Epithelial cell of proximal tubule (primary cell): ENCODE data around the gene CCDC112. TPM values are rescaled to one million over a fixed set of nuclear protein-coding genes. Genes with fewer than 3 reads are reported as not detected.

Experiments
- DNase-seq: peaks from one replicate; pipeline ENCODE4 v3.0.0-alpha.2; 2011; ENCODE audit warnings: low read depth
- H3K4me3 ChIP-seq: 2 replicates; pipeline ENCODE4 v1.5.1; 2011; ENCODE audit warnings: low read depth, mild to moderate bottlenecking, low read length
- CTCF ChIP-seq: conservative IDR thresholded peaks from 2 replicates; pipeline ENCODE4 v1.5.1; 2012; ENCODE audit warnings: low read depth, mild to moderate bottlenecking, low read length
- total RNA-seq: library from RNA; depleted of rRNA; stranded (reverse); fragments of >200 nt; gene quantifications from 2 replicates; pipeline ENCODE4 v1.2.3, GENCODE V29; 2015

The CCDC112 gene
- total RNA-seq, 1 donor from 2014 or later = 11.7 TPM

DNA sequence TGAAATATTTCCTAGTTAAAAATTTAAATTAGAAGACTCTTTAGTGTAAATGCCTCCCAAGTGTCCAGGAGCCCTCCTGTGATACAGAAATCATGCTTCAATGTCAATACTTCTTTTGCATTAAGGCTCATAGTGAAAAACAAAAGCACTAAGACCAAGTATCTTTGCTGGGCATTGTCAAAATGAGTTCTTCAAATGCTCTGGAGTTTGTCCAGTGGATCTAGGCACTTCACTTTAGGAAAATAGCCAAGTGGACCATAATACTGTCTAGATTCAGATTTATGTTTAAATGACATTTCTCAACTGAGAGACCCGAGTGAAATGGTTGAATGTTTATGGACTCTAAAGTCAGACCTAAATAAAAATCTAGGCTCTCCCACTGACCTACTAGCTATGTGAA lies 21.3 kb upstream of the CCDC112 start:
- H3K4me3 ChIP-seq = no peak overlapping the region
- TF ChIP-seq CTCF = no peak
- DNase-seq = no peak

DNA sequence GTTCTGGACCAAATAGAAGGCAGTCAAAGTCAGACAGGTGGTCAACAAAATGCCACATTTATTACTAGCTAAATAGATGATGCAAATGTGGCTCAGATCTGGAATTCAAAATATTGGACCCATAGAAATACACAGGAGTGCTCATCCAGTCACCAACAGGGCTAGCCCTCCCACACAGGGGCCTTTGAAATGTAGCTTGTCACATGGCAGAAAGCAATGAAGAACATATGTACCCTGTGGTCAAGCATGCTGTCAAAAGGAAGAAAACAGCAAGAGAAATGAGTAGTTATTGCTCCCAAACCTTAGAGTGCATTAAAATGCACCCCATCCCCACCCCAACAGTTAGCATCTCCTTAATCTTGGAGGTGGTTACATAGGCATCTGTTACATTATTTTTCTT lies 20.9 kb upstream of the CCDC112 start:
- no peak for TF ChIP-seq CTCF
- no peak overlapping the region for H3K4me3 ChIP-seq
- no peak for DNase-seq

- H3K4me3 ChIP-seq = no peak overlapping the region
- no peak for TF ChIP-seq CTCF
- no peak for DNase-seq
Observed at GRCh38 chr5:115313632-115314031, 17.2 kb upstream of the CCDC112 start.

DNA sequence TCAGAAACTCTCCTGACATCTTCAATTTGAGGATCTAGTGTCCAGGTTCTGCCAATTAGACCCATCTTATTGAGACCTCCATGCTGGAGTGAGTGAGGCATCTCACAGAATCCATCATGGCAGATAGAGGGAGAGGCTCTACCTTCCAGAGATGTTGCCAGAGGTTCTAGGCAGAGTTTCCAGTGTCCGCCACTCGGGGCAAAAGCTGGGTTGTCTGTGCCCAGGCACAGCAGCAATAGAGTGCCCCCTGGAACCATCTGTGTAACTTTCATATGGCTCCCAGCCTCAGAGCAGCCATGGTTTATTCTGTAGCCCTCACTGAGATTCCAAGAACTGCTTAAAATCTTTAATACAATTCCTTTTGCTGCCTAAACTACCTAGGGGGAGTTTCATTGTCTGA lies 16.6 kb upstream of the CCDC112 start:
- no peak for TF ChIP-seq CTCF
- DNase-seq = no peak
- no peak overlapping the region for H3K4me3 ChIP-seq

DNA sequence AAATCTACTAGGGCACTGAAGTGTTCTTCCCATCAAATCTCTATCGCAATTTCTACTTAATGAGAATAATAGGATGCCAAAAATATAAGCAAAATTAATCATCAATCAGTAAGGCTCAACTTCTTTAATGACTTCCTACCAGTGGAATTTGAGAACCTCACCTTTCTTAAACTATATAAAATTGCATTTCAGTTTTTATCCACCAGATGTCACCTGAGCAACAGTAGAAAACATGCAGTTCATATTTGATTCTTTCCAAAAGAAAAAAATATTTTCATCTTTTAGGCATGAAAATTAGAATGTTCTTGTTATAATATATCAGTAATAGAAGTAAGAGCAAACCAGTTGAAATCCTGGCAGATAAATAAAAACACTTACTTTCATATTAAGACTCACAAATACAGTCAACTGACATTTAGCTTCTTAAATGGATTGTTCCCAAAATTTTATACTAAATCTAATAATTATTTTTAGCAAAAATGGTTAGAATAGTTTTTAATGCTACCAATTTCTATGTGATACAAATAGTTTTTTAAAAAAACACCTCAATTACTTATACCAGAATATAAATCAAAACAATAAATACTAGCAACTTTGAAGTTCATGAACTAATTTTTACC lies 13.4 kb upstream of the CCDC112 start:
- no peak overlapping the region for H3K4me3 ChIP-seq
- peak; percentile 59 for TF ChIP-seq CTCF
- peak; percentile 19 for DNase-seq

DNA sequence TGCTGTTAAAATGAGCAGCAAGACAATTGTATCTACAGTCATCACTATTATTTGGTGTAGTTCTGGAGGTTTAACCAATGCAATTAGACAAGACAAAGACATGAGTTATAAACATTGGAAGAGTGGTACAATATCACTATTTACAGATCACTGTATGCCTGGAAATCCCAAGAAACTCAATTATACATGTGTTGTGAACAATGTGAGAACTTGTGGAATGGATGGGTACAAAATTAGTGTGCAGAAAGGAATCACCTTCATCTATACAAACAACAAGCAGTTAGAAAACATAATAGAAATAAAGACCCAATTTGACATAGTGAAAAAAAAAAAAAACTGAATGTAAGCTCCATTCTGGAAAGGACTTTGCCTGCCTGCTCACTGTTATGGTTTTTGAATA lies 12.4 kb upstream of the CCDC112 start:
- no peak for DNase-seq
- no peak for TF ChIP-seq CTCF

GRCh38 chr5:115306011-115306536 lies 9.6 kb upstream of the CCDC112 start:
- no peak for TF ChIP-seq CTCF
- no peak for DNase-seq

More for the DNA sequence above, 12.4 kb upstream of the CCDC112 start:
- no peak overlapping the region for H3K4me3 ChIP-seq

More at GRCh38 chr5:115306011-115306536, 9.6 kb upstream of the CCDC112 start:
- H3K4me3 ChIP-seq = no peak overlapping the region
